T-cell (primary cell): ENCODE data around the gene SVOP. TPM values are rescaled to one million over a fixed set of nuclear protein-coding genes. Genes with fewer than 3 reads are reported as not detected.
A peak's percentile ranks its signal among the peaks of the same experiment; 100 is the strongest.

ENCODE experiments used
- ATAC-seq, 4 experiments: fragments of 200-7000 bp in 3 of 4; fragments of 150-1000 bp in 1 of 4; cut with Tn5 transposase; replicated peaks in 1 of 4; 1 replicate in 3 of 4; 2 replicates in 1 of 4; pipeline ENCODE4 v1.10.0; 2021; ENCODE audit warnings: moderate library complexity in 3 of 4, mild to moderate bottlenecking in 2 of 4, moderate number of reproducible peaks in 1 of 4
- CTCF ChIA-PET, 2 donors: fragments of 300-600 bp; sonication (Branson Sonifier 250); formaldehyde crosslinking; loops; one replicate each; lab custom pipeline; 2022; ENCODE audit warnings: antibody characterized with exemption in 2 of 2; lab: Charles Lee
- POLR2A ChIA-PET, 2 donors: fragments of 300-600 bp; sonication (Branson Sonifier 250); formaldehyde crosslinking; loops; one replicate each; lab custom pipeline; 2022; ENCODE audit warnings: antibody characterized with exemption in 2 of 2; lab: Charles Lee
- DNase-seq, 35 experiments: peaks; one replicate each; pipeline versions ENCODE4 v3.0.0 to v3.0.0-alpha.2; 2013 to 2023
- H3K27ac ChIP-seq: one replicate; pipeline ENCODE4 v1.5.1; 2013; ENCODE audit warnings: low read length
- H3K27me3 ChIP-seq, 2 experiments: replicated peaks in 1 of 2; 1 replicate in 1 of 2; 2 replicates in 1 of 2; pipeline versions ENCODE4 v1.6.1 to v1.7.0; 2013; ENCODE audit warnings: low read length in 1 of 2, mixed read lengths in 1 of 2; ENCODE audit not compliant: control insufficient read depth in 2 of 2, insufficient read depth in 2 of 2; ENCODE audit errors: extremely low read depth in 1 of 2
- H3K36me3 ChIP-seq, 2 donors: 1 replicate in 1 of 2; 2 replicates in 1 of 2; pipeline versions ENCODE4 v1.6.1 to v1.7.0; 2013; ENCODE audit warnings: low read length in 1 of 2; ENCODE audit not compliant: control insufficient read depth in 2 of 2, insufficient read depth in 1 of 2; ENCODE audit errors: extremely low read depth in 1 of 2
- H3K4me1 ChIP-seq, 2 experiments: 1 replicate in 1 of 2; 2 replicates in 1 of 2; pipeline versions ENCODE4 v1.6.1 to v1.7.0; 2013; ENCODE audit warnings: low read length in 2 of 2, mixed read lengths in 1 of 2; ENCODE audit not compliant: insufficient read depth in 2 of 2, control insufficient read depth in 1 of 2; ENCODE audit errors: extremely low read depth in 1 of 2
- H3K4me3 ChIP-seq, 2 donors: 1 replicate in 1 of 2; 2 replicates in 1 of 2; pipeline versions ENCODE4 v1.5.1 to v1.7.0; 2013; ENCODE audit warnings: mild to moderate bottlenecking in 2 of 2, low read length in 1 of 2, moderate library complexity in 1 of 2; ENCODE audit not compliant: control insufficient read depth in 1 of 2; ENCODE audit errors: extremely low read depth in 1 of 2
- H3K9me3 ChIP-seq: 2 replicates; pipeline ENCODE4 v1.7.0; 2013
- H3K27ac Mint-ChIP-seq, 2 donors: one replicate each; pipeline ENCODE4 v1.8.0; 2020 to 2021; ENCODE audit warnings: mild to moderate bottlenecking in 2 of 2, mixed read lengths in 2 of 2
- H3K27me3 Mint-ChIP-seq, 2 donors: one replicate each; pipeline ENCODE4 v1.8.0; 2021 to 2022; ENCODE audit warnings: mixed read lengths in 2 of 2
- H3K36me3 Mint-ChIP-seq: one replicate; pipeline ENCODE4 v1.8.0; 2021; ENCODE audit warnings: mixed read lengths
- H3K4me1 Mint-ChIP-seq, 3 donors: one replicate each; pipeline ENCODE4 v1.8.0; 2020 to 2022; ENCODE audit warnings: mixed read lengths in 3 of 3, mild to moderate bottlenecking in 1 of 3
- H3K4me3 Mint-ChIP-seq, 3 donors: one replicate each; pipeline ENCODE4 v1.8.0; 2020 to 2022; ENCODE audit warnings: mild to moderate bottlenecking in 3 of 3, mixed read lengths in 3 of 3, moderate library complexity in 3 of 3
- H3K9me3 Mint-ChIP-seq, 3 donors: one replicate each; pipeline ENCODE4 v1.8.0; 2020 to 2022; ENCODE audit warnings: mixed read lengths in 3 of 3
- WGBS: methylation state at CpG from one replicate; pipeline ENCODE4 v1.1.5; 2013; ENCODE audit warnings: missing lambda C conversion rate; ENCODE audit not compliant: insufficient coverage; 5-methylcytosine and 5-hydroxymethylcytosine counted together
- total RNA-seq, 35 experiments: library from RNA in 6 of 35; stranded (reverse) in 6 of 35; fragments of 120-200 nt in 1 of 35; gene quantifications; one replicate each; pipeline versions ENCODE4 v1.2.1 to v1.2.4 and lab custom pipeline; 2013 to 2026

The SVOP gene
- total RNA-seq, 5 donors from 2014 or later (not counting 1 experiment from before 2014, with no cell fraction given): not detected

DNA sequence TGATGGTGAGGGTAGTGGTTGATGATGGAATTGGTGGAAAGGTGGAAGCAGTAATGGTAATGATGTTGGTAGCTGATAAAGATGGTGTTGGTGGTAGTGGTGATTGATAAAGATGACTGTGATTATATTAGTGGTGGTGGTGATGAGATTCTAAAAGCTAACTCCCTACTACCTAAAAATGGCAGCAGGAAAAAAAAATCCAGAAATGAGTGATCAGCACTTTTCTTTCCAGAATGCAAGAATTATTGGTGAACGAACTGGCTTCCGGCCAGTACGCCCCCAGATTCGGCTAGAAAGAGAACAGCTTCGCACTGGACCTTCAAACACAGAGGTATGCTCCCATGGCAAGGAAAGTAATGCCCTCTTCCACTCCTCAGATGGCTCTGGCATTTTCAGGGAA is 121.7 kb downstream of the SVOP start:
- no peaks in the 10 kb centered on the region for H3K9me3 Mint-ChIP-seq
- 77% methylated on average over 4 of the region's 5 CpGs for WGBS

DNA sequence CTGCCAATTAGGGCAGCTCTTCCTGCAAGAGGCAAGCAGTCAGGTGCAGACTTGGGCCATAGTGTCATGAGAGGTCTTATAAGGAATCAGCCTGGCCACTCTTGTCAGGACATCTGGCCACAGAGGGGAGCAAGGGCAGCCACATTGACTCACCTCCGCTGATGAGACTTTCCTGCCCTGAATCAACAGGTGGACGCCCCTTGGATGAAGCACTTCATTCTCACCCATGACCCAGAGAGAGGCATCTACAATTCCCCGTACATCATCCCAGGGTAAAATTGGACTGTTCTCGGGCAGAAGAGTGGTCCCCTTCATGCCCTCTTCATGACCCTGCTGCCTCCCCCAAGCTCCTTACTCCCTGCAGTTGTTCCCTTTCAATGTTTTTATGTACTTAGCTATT is 124.1 kb downstream of the SVOP start:
- Histone ChIP-seq H3K36me3 (no peaks in the 10 kb centered on the region), H3K27ac (no peak overlapping the region), H3K4me3 (no peak overlapping the region), H3K9me3 (no peaks in the 10 kb centered on the region), H3K4me1 (no peaks in the 10 kb centered on the region), H3K27me3 (peaks cover 0 to 38% of the 10 kb centered on the region in 2 experiments)
- WGBS: 91% methylated on average over 3 of the region's 4 CpGs
- POLR2A ChIA-PET: interaction anchor here in 1 of 2 donors (0.6 kb wide), 1 partner anchor 29 kb away, joined by 9 read pairs; no protein-coding TSS in a partner anchor
- no peaks in the 10 kb centered on the region for H3K4me1 Mint-ChIP-seq
- no peak overlapping the region for H3K4me3 Mint-ChIP-seq
- no peak overlapping the region for H3K27ac Mint-ChIP-seq
- H3K27me3 Mint-ChIP-seq: peaks cover 11 to 14% of the 10 kb centered on the region in 2 donors
- DNase-seq (no peak), ATAC-seq (no peak)
- CTCF ChIA-PET: no interaction called here
- H3K36me3 Mint-ChIP-seq: no peaks in the 10 kb centered on the region
- H3K9me3 Mint-ChIP-seq: no peaks in the 10 kb centered on the region

More for the DNA sequence above, 121.7 kb downstream of the SVOP start:
- Mint-ChIP-seq H3K4me1 (no peaks in the 10 kb centered on the region), H3K27me3 (peaks cover 14% of the 10 kb centered on the region in 2 donors), H3K27ac (no peak overlapping the region), H3K36me3 (no peaks in the 10 kb centered on the region), H3K4me3 (no peak overlapping the region)
- DNase-seq: no peak
- Histone ChIP-seq H3K9me3 (no peaks in the 10 kb centered on the region), H3K36me3 (no peaks in the 10 kb centered on the region), H3K4me3 (no peak overlapping the region), H3K27me3 (peaks cover 0 to 46% of the 10 kb centered on the region in 2 experiments), H3K4me1 (no peaks in the 10 kb centered on the region), H3K27ac (no peak overlapping the region)
- no peak for ATAC-seq
- CTCF ChIA-PET: no interaction called here
- POLR2A ChIA-PET: interaction anchor here in 1 of 2 donors (0.5 kb wide), 1 partner anchor 228 kb away, joined by 4 read pairs; no protein-coding TSS in a partner anchor

DNA sequence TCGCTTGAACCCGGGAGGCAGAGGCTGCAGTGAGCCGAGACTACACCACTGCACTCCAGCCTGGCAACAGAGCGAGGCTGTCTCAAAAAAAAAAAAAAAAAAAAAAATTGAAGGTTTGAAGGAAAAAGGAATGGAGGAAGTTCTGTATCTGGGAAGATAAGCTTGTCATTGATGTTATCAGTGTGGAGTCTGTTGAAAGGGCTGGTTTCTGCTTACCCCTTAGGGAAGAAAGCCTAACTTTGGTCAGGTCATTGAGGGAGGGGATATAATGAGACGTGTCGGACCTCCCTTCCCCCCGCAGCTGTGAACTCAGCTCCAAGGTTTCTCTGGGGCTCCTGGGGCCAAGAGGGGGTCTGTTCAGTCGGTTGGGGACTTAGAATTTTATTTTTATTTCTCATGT is 124.5 kb downstream of the SVOP start:
- Histone ChIP-seq H3K27me3 (peaks cover 0 to 33% of the 10 kb centered on the region in 2 experiments), H3K4me3 (no peak overlapping the region), H3K36me3 (no peaks in the 10 kb centered on the region), H3K27ac (no peak overlapping the region), H3K9me3 (no peaks in the 10 kb centered on the region), H3K4me1 (no peaks in the 10 kb centered on the region)
- POLR2A ChIA-PET: interaction anchor here in 1 of 2 donors (0.6 kb wide), 1 partner anchor 28 kb away, joined by 9 read pairs; no protein-coding TSS in a partner anchor
- Mint-ChIP-seq H3K27me3 (peaks cover 11 to 14% of the 10 kb centered on the region in 2 donors), H3K27ac (no peak overlapping the region), H3K4me3 (no peak overlapping the region), H3K36me3 (no peaks in the 10 kb centered on the region), H3K4me1 (no peaks in the 10 kb centered on the region), H3K9me3 (no peaks in the 10 kb centered on the region)
- no peak for ATAC-seq
- CTCF ChIA-PET: no interaction called here
- WGBS: no CpG with 5 or more reads among the region's 8 CpGs
- no peak for DNase-seq

- Mint-ChIP-seq H3K9me3 (peaks cover 0 to 4% (median 3%) of the 10 kb centered on the region in 3 donors), H3K27ac (no peak overlapping the region), H3K4me1 (no peaks in the 10 kb centered on the region), H3K36me3 (no peaks in the 10 kb centered on the region), H3K27me3 (peaks cover 6 to 7% of the 10 kb centered on the region in 2 donors), H3K4me3 (no peak overlapping the region)
- ATAC-seq (no peak), DNase-seq (no peak)
- H3K27ac ChIP-seq: no peak overlapping the region
- 75% methylated on average over 5 of the region's 5 CpGs for WGBS
- CTCF ChIA-PET: no interaction called here
- H3K9me3 ChIP-seq: no peaks in the 10 kb centered on the region
- no peaks in the 10 kb centered on the region for H3K4me1 ChIP-seq
- H3K27me3 ChIP-seq: peaks cover 0 to 28% of the 10 kb centered on the region in 2 experiments
- H3K36me3 ChIP-seq: no peaks in the 10 kb centered on the region
- POLR2A ChIA-PET: no interaction called here
- no peak overlapping the region for H3K4me3 ChIP-seq
Measured at GRCh38 chr12:108895220-108895802, 125.6 kb downstream of the SVOP start.

- H3K4me1 ChIP-seq: no peaks in the 10 kb centered on the region
- H3K27ac ChIP-seq: no peak overlapping the region
- H3K4me1 Mint-ChIP-seq: no peaks in the 10 kb centered on the region
- peaks cover 0 to 2% of the 10 kb centered on the region in 2 donors for H3K27me3 Mint-ChIP-seq
- ChIA-PET POLR2A (no interaction called here), CTCF (interaction anchor here in 1 of 2 donors (0.5 to 1.5 kb wide), 3 partner anchors 10 to 212 kb away, joined by 3 to 5 read pairs (median 4); partner anchors contain the start of gene ALKBH2)
- no peaks in the 10 kb centered on the region for H3K36me3 ChIP-seq
- peaks cover 0 to 11% of the 10 kb centered on the region in 2 experiments for H3K27me3 ChIP-seq
- no peaks in the 10 kb centered on the region for H3K36me3 Mint-ChIP-seq
- no peak overlapping the region for H3K4me3 ChIP-seq
- H3K9me3 Mint-ChIP-seq: peaks cover 3 to 4% (median 3%) of the 10 kb centered on the region in 3 donors
- no peak overlapping the region for H3K27ac Mint-ChIP-seq
- WGBS: no CpG with 5 or more reads among the region's 2 CpGs
- peak in 1 of 35 experiments; percentile 8 for DNase-seq
- H3K4me3 Mint-ChIP-seq: no peak overlapping the region
- ATAC-seq: no peak
- H3K9me3 ChIP-seq: no peaks in the 10 kb centered on the region
Measured at GRCh38 chr12:108890208-108890607, 130.7 kb downstream of the SVOP start.

DNA sequence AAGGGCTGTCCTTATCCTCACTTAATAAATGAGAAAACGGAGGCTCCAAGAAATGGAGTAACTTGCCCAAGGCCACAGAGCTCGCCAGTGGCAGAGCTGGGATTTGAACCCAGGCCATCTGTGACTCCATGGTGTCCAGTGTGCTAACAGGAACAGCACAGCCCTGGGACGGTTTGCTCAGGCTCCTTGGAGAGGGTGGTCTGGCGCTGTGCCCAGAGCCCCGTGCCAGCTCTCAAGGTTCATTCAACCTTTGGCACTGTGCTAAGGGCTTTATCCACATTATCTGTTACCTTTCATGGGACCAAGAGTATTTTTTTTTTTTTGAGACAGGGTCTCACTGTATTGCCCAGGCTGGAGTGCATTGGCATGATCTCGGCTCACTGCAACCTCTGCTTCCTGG is 132.8 kb downstream of the SVOP start:
- no peak for ATAC-seq
- Histone ChIP-seq H3K27me3 (peaks cover 0 to 13% of the 10 kb centered on the region in 2 experiments), H3K9me3 (no peaks in the 10 kb centered on the region), H3K27ac (no peak overlapping the region), H3K4me3 (no peak overlapping the region), H3K36me3 (no peaks in the 10 kb centered on the region), H3K4me1 (peaks cover 0 to 4% of the 10 kb centered on the region in 2 experiments)
- H3K4me3 Mint-ChIP-seq: no peak overlapping the region
- H3K27me3 Mint-ChIP-seq: no peaks in the 10 kb centered on the region
- WGBS: 63% methylated on average over 4 of the region's 6 CpGs
- POLR2A ChIA-PET: no interaction called here
- H3K9me3 Mint-ChIP-seq: peaks cover 3 to 4% (median 3%) of the 10 kb centered on the region in 3 donors
- H3K36me3 Mint-ChIP-seq: no peaks in the 10 kb centered on the region
- H3K4me1 Mint-ChIP-seq: no peaks in the 10 kb centered on the region
- H3K27ac Mint-ChIP-seq: no peak overlapping the region
- CTCF ChIA-PET: interaction anchor here in 1 of 2 donors (0.5 kb wide), 1 partner anchor 64 kb away, joined by 3 read pairs; no protein-coding TSS in a partner anchor
- DNase-seq: no peak
